ENCODE results near the gene SRRM3.
A peak's percentile ranks its signal among the peaks of the same experiment; 100 is the strongest.
"Not testable (repeated sequence)": the region's sequence is repeated elsewhere in the genome, so short reads cannot be mapped to it uniquely, and the experiment has no call there.

SRRM3 gene

GRCh38 chr7:76267894-76268183 is 66.1 kb downstream of the SRRM3 start:
- DNase-seq: no peak

- DNase-seq: no peak
Observed at GRCh38 chr7:76268376-76268775, 66.7 kb downstream of the SRRM3 start.

GRCh38 chr7:76269895-76270294 is 68.2 kb downstream of the SRRM3 start:
- no peak for DNase-seq

- not testable (repeated sequence) for DNase-seq
Observed at GRCh38 chr7:76271384-76271783, 69.7 kb downstream of the SRRM3 start.

- no peak for DNase-seq
Observed at GRCh38 chr7:76272142-76272541, 70.4 kb downstream of the SRRM3 start.

- DNase-seq: no peak
Observed at GRCh38 chr7:76272851-76273497, 71.3 kb downstream of the SRRM3 start.

GRCh38 chr7:76273503-76273902 is 71.8 kb downstream of the SRRM3 start:
- no peak for DNase-seq

GRCh38 chr7:76278540-76278939 is 76.8 kb downstream of the SRRM3 start:
- DNase-seq: peak; percentile 73

- DNase-seq: no peak
Observed at GRCh38 chr7:76280408-76280807, 78.7 kb downstream of the SRRM3 start.

GRCh38 chr7:76281006-76281705 is 79.5 kb downstream of the SRRM3 start:
- no peak for DNase-seq

GRCh38 chr7:76281706-76282343 is 80.1 kb downstream of the SRRM3 start:
- no peak for DNase-seq

- DNase-seq: peak; percentile 51
Observed at GRCh38 chr7:76282344-76283253, 80.9 kb downstream of the SRRM3 start.

- DNase-seq: no peak
Observed at GRCh38 chr7:76283254-76284159, 81.8 kb downstream of the SRRM3 start.

- no peak for DNase-seq
Observed at GRCh38 chr7:76285604-76286374, 84.1 kb downstream of the SRRM3 start.

GRCh38 chr7:76286842-76287403 is 85.2 kb downstream of the SRRM3 start:
- no peak for DNase-seq

- not testable (repeated sequence) for DNase-seq
Observed at GRCh38 chr7:76290847-76291350, 89.2 kb downstream of the SRRM3 start.

- peak; percentile 84 for DNase-seq
Observed at GRCh38 chr7:76291351-76292212, 89.9 kb downstream of the SRRM3 start.

- DNase-seq: no peak
Observed at GRCh38 chr7:76292213-76292573, 90.5 kb downstream of the SRRM3 start.

- not testable (repeated sequence) for DNase-seq
Observed at GRCh38 chr7:76292911-76293310, 91.2 kb downstream of the SRRM3 start.

GRCh38 chr7:76293407-76293901 is 91.8 kb downstream of the SRRM3 start:
- DNase-seq: no peak

Data from NCI-H82 (cell line).